GM19193 (cell line): ENCODE data around the gene UNC45A.
A peak's percentile ranks its signal among the peaks of the same experiment; 100 is the strongest.

ENCODE experiments used
- POLR2A ChIP-seq: IDR thresholded peaks from 4 replicates; pipeline ENCODE4 v1.6.1; 2011; ENCODE audit not compliant: insufficient read depth, insufficient read length; ENCODE audit errors: extremely low read depth

The UNC45A gene

DNA sequence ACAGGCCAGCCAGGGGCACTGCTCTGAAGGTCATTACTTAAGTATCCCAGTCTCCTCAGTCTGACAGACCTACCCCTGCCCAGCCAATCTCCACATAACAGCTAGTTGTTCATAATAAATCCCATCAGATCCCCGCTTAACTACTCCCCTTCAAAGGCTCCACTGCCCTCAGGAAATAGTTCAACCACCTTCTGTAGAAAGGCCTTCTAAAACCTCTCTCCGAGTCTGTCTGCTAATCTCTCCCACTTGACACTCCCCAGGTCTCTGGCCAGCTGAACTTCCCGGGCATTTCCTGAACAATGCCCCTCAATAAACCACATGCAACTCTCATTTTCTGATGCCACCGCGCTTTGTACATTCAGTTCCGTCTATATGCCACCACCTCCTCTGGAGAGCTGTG lies 53.2 kb downstream of the UNC45A start:
- no peak for TF ChIP-seq POLR2A

DNA sequence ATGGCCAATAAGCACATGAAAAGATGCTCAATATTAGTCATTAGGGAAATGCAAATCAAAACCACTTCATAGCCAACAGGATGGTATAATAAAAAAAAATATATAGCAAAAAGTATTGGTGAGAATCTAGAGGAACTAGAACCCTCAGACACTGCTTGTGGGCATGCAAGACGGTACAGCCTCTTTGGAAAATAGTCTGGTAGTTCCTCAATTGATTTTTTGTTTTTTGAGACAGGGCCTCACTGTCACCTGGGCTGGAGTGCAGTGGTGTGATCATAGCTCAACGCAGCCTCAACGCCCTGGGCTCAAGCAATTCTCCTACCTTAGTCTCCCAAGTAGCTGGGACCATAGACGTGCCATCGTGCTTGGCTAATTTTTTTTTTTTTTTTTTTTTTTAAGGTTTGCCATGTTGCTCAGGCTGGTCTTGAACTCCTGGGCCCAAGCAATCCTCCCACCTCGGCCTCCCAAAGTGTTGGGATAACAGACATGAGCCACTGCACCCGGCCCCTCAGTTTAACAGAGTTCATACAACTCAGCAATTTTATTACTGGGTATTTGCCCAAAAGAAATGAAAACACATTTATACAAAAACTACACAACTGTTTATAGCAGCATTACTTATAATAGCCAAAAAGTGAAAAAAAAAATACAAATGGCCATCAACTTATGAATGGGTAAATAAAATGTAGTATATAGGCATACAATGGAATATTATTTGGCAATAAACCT lies 54.1 kb downstream of the UNC45A start:
- TF ChIP-seq POLR2A, result no peak

DNA sequence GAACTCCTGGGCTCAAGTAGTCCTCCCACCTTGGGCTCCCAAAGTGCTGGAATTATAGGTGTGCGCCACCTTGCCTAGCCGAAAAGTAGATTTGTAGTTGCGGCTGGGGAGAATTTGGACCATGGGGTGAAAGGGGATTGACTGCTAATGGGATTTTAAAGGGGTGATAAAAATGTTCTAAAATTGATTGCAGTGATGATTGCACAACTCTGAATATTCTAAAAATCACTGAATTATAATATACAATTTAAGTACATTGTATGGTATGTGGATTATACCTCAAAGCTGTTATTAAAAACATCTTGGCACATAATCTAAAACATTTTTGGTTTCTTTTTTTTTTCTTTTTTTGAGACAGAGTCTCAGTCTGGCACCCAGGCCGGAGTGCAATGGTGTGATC lies 55.4 kb downstream of the UNC45A start:
- no peak for TF ChIP-seq POLR2A

DNA sequence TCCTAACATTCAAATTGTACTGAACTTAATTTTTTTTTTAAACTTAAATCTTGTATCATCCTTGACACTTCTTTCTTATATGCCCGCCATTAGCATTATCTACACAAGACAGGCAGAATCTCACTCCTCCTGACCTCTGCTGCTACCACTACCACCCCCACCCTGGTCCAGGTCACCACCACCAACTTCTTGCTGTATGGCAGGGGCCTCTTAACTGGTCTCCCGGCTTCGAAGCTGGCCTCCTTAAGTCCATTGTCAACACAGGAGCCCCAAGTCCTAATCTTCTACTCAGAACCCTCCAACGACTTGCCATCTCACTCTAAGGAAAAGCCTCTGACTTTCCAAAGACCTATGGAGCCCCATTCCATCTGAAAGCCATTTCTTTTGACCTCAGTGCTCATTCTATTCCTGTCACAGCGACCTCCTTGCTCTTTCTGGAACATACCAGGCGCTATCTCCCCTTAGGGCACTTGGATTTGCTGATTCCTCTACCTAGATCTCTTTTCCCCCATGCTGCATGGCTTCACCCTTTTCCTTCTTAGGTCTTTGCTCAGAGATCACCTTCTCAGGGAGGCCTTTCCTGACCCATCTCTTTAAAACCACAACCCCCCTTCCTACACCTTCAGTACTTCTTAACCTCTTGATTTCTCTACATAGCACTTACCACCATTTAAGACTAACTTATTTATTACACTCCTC lies 56.7 kb downstream of the UNC45A start:
- TF ChIP-seq POLR2A, result no peak

DNA sequence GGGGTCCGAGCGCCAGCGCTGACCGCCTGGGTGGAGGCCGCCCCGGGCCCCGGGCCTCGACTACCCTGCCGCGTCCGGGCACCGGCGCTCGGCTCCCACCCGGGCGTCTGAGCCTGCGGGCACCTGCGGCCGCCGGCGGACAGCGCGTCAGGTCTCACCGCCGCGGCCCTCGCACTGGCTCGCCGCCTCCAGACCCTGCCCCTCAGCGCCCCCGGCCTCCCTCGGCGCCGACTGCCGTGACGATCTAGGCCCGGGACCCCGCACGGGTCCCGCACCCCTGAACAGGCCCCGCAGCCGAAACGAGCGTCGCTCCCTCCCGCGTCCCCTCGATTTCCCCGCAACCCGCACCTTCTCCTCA lies 59.0 kb downstream of the UNC45A start:
- no peak for TF ChIP-seq POLR2A

DNA sequence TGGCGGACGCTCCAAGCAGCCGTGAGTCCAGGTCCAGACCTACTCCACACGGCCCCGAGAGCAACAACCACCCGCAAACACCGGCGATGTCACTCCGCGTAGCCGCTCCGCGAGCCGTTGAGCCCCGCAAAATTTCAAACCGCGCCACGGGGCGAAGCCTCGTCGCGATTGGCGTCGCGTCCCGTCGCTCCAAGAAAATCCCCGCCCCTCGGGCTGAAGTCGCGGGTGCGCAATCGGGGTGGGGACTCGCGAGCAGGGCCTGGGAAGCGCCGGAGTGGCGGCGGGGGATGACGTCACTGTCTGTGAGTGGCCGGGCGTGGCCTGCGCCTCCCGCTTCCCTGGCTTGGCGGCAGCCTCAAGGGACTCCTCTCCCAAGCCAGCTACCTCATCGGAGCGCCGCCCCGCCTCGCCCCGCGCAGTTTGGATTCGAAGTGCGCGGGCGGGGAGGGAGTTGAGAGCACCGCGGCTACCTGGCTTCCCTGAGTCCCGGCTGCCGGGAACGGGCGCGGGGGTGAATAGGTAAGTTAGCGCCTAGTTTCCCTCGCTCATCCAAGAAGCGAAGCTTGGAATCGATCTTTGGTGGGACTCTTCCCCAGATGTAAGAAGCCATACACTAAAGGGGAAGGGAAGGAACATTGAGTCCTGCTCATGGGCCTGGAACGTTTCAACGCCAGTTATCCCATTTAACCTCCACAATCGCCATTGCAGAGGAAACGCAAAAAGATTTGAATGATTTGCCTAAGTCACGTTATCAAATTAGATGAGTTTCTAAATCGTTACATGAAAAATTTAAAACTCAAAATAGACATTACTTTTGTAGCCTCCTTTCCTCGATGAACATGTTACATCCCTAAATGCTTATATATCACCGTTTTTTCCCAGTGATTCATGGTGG lies 59.6 kb downstream of the UNC45A start, which contains the start of gene PRC1:
TSS of gene PRC1 (minus strand) at position 119 of the 895 bp plus-strand sequence. CDS start at position 1, 118 bp downstream.
- peak; percentile 79 for TF ChIP-seq POLR2A

DNA sequence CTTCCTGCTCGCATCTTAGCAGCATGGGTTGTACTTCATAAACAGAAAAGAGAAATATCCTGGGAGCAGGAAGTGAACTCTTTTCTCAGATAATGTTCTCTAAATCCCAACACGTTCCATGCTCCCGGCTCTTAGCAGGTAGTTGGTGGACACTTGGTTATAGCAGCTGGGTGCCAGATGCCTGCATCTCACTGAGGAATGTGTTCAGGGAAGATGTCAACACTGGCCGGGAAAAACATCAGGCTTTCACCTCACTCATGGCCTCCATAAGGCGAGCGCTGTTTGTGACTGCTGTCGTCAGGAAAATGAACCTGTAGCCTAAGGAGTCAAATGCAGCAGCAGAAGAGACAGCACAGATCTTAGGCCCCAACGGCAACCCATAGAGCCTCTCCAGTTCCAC lies 63.7 kb downstream of the UNC45A start:
- TF ChIP-seq POLR2A, result no peak

DNA sequence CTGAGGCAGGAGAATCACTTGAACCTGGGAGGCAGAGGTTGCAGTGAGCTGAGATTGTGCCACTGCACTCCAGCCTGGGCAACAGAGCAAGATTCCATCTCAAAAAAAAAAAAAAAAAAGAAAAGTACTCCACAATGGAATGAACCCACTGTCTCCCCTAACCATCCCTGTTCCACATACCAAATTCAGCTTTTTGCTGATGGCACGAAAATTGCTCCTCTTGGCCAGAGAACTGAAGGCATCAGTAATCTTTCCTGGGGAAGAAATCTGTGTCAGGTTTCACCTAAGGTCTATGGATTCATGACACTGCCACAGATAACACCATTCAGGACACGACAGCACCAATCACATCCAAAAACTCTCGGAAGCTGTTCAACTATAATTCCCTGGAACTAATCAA lies 66.1 kb downstream of the UNC45A start:
- no peak for TF ChIP-seq POLR2A
